GM19395 (cell line): Measurements from ENCODE around the gene GPC5.
"Not testable (repeated sequence)": the region's sequence is repeated elsewhere in the genome, so short reads cannot be mapped to it uniquely, and the experiment has no call there.

Experiments used
- ATAC-seq: cut with Tn5 transposase; IDR thresholded peaks from one replicate; pipeline ENCODE4 v1.9.1; 2021; ENCODE audit warnings: mild to moderate bottlenecking, moderate library complexity; ENCODE audit not compliant: unreplicated experiment

GPC5 gene

GRCh38 chr13:92886535-92887077, 1488.2 kb downstream of the GPC5 start:
- no peak for ATAC-seq

GRCh38 chr13:92894447-92894846, 1496.0 kb downstream of the GPC5 start:
- no peak for ATAC-seq

- ATAC-seq: no peak
Measured at GRCh38 chr13:92896842-92897241, 1498.4 kb downstream of the GPC5 start.

- not testable (repeated sequence) for ATAC-seq
Measured at GRCh38 chr13:92898946-92899345, 1500.5 kb downstream of the GPC5 start.

GRCh38 chr13:92900446-92900845, 1502.0 kb downstream of the GPC5 start:
- ATAC-seq: no peak

- no peak for ATAC-seq
Measured at GRCh38 chr13:92901739-92902138, 1503.3 kb downstream of the GPC5 start.

- ATAC-seq: no peak
Measured at GRCh38 chr13:92912629-92913028, 1514.2 kb downstream of the GPC5 start.

GRCh38 chr13:92913840-92914239, 1515.4 kb downstream of the GPC5 start:
- no peak for ATAC-seq
